Thyroid gland (tissue), 4 donors: ENCODE results near the gene IFNLR1. TPM values are rescaled to one million over a fixed set of nuclear protein-coding genes. Genes with fewer than 3 reads are reported as not detected.
A peak's percentile ranks its signal among the peaks of the same experiment; 100 is the strongest.

Experiments used
- DNase-seq, 2 donors: peaks; one replicate each; pipeline ENCODE4 v3.0.0-alpha.2; 2019
- H3K27ac ChIP-seq, 3 donors: fragments of 200-600 bp; sonication (generic); 1 replicate in 2 of 3; 2 replicates in 1 of 3; pipeline ENCODE4 v1.5.1; 2016 to 2019; ENCODE audit warnings: mild to moderate bottlenecking in 1 of 3, moderate library complexity in 1 of 3
- H3K27me3 ChIP-seq: fragments of 200-600 bp; sonication (generic); one replicate; pipeline ENCODE4 v1.5.1; 2019
- H3K36me3 ChIP-seq, 2 donors: fragments of 200-600 bp; sonication (generic); one replicate each; pipeline ENCODE4 v1.5.1; 2016 to 2019
- H3K4me1 ChIP-seq, 2 donors: fragments of 200-600 bp; sonication (generic); one replicate each; pipeline ENCODE4 v1.5.1; 2017 to 2019
- H3K4me3 ChIP-seq, 3 donors: fragments of 200-600 bp; sonication (generic); replicated peaks in 1 of 3; 1 replicate in 2 of 3; 2 replicates in 1 of 3; pipeline ENCODE4 v1.5.1; 2016; ENCODE audit warnings: mild to moderate bottlenecking in 1 of 3
- H3K9me3 ChIP-seq: fragments of 200-600 bp; sonication (generic); one replicate; pipeline ENCODE4 v1.5.1; 2017
- CTCF ChIP-seq, 6 experiments: fragments of 200-600 bp in 3 of 6; fragments of 450-650 bp in 3 of 6; sonication (generic) in 3 of 6; IDR thresholded peaks; one replicate each; pipeline ENCODE4 v1.5.1; 2016 to 2019; ENCODE audit warnings: antibody characterized with exemption in 6 of 6, mild to moderate bottlenecking in 2 of 6, inconsistent platforms in 1 of 6, moderate library complexity in 1 of 6
- POLR2A ChIP-seq, 2 donors: fragments of 450-650 bp; IDR thresholded peaks; one replicate each; pipeline ENCODE4 v1.6.1; 2017; ENCODE audit warnings: antibody characterized with exemption in 2 of 2, mild to moderate bottlenecking in 2 of 2, moderate library complexity in 1 of 2
- WGBS, 2 donors: methylation state at CpG; one replicate each; pipeline ENCODE4 v1.1.5; 2017; 5-methylcytosine and 5-hydroxymethylcytosine counted together
- intact Hi-C: fragments of 100-400 bp; cut with DNase I; formaldehyde crosslinking; loops from one replicate; pipeline ENCODE4 v1.15.1; 2023
- total RNA-seq, 4 donors: library from RNA; depleted of rRNA; stranded (reverse); fragments of >200 nt; gene quantifications; one replicate each; pipeline ENCODE4 v1.2.3, GENCODE V29; 2016

Gene IFNLR1
- total RNA-seq, 4 donors from 2014 or later = 4.7 to 9.3 (median 6.1) TPM

GRCh38 chr1:24182061-24182460 lies 5.0 kb downstream of the IFNLR1 start:
- H3K9me3 ChIP-seq = no peaks in the 10 kb centered on the region
- intact Hi-C loops = no loop called here
- no peaks in the 10 kb centered on the region for H3K27me3 ChIP-seq
- peak; percentile 54 to 68 for DNase-seq
- 27 to 41% methylated on average over 6 of the region's 6 CpGs for WGBS, 2 donors
- H3K4me3 ChIP-seq = no peak overlapping the region
- TF ChIP-seq CTCF (IDR thresholded peaks at IDR 0.05) = no peak
- TF ChIP-seq POLR2A (IDR thresholded peaks at IDR 0.05) = no peak
- H3K27ac ChIP-seq = peak overlapping the region; percentile 5 to 61 (median 15)
- H3K36me3 ChIP-seq = no peaks in the 10 kb centered on the region
- H3K4me1 ChIP-seq = peaks cover 23 to 36% of the 10 kb centered on the region in 2 donors

- TF ChIP-seq CTCF (IDR thresholded peaks at IDR 0.05) = no peak
- no peak for TF ChIP-seq POLR2A (IDR thresholded peaks at IDR 0.05)
- WGBS, 2 donors = 36 to 50% methylated on average over 5 of the region's 5 CpGs
- Histone ChIP-seq H3K27me3 (no peaks in the 10 kb centered on the region), H3K4me1 (peaks cover 23 to 36% of the 10 kb centered on the region in 2 donors), H3K4me3 (no peak overlapping the region), H3K27ac (peak overlapping the region; percentile 9 to 61 (median 15)), H3K9me3 (no peaks in the 10 kb centered on the region), H3K36me3 (no peaks in the 10 kb centered on the region)
- peak; percentile 84 to 92 for DNase-seq
- intact Hi-C loops = no loop called here
Measured at GRCh38 chr1:24181619-24182018, 5.5 kb downstream of the IFNLR1 start.

GRCh38 chr1:24180676-24181075 lies 6.4 kb downstream of the IFNLR1 start:
- 92 to 100% methylated on average over 2 to 4 of the region's 6 CpGs for WGBS, 2 donors
- TF ChIP-seq POLR2A (IDR thresholded peaks at IDR 0.05) (no peak), CTCF (IDR thresholded peaks at IDR 0.05) (no peak)

GRCh38 chr1:24179251-24179840 lies 7.7 kb downstream of the IFNLR1 start:
- peaks cover 19 to 29% of the 10 kb centered on the region in 2 donors for H3K4me1 ChIP-seq
- intact Hi-C loops = no loop called here
- WGBS, 2 donors = 86 to 87% methylated on average over 10 of the region's 10 CpGs
- TF ChIP-seq POLR2A (IDR thresholded peaks at IDR 0.05) = no peak
- no peak for TF ChIP-seq CTCF (IDR thresholded peaks at IDR 0.05)
- DNase-seq = no peak
- H3K27me3 ChIP-seq = no peaks in the 10 kb centered on the region
- H3K36me3 ChIP-seq = no peaks in the 10 kb centered on the region
- H3K4me3 ChIP-seq = no peak overlapping the region
- H3K27ac ChIP-seq = no peak overlapping the region
- no peaks in the 10 kb centered on the region for H3K9me3 ChIP-seq

More at GRCh38 chr1:24180676-24181075, 6.4 kb downstream of the IFNLR1 start:
- no peaks in the 10 kb centered on the region for H3K27me3 ChIP-seq
- intact Hi-C loops = no loop called here
- no peaks in the 10 kb centered on the region for H3K9me3 ChIP-seq
- peaks cover 19 to 31% of the 10 kb centered on the region in 2 donors for H3K4me1 ChIP-seq
- H3K36me3 ChIP-seq = no peaks in the 10 kb centered on the region
- peak overlapping the region in 1 of 3 donors; percentile 61 for H3K27ac ChIP-seq
- no peak for DNase-seq
- H3K4me3 ChIP-seq = no peak overlapping the region

GRCh38 chr1:24178407-24178806 lies 8.7 kb downstream of the IFNLR1 start:
- intact Hi-C loops = no loop called here
- no peak for DNase-seq
- no peak overlapping the region for H3K4me3 ChIP-seq
- H3K27ac ChIP-seq = no peak overlapping the region
- H3K27me3 ChIP-seq = no peaks in the 10 kb centered on the region
- peaks cover 19 to 29% of the 10 kb centered on the region in 2 donors for H3K4me1 ChIP-seq
- H3K9me3 ChIP-seq = no peaks in the 10 kb centered on the region
- no peaks in the 10 kb centered on the region for H3K36me3 ChIP-seq
- TF ChIP-seq CTCF (IDR thresholded peaks at IDR 0.05) = no peak
- no peak for TF ChIP-seq POLR2A (IDR thresholded peaks at IDR 0.05)
- 86 to 99% methylated on average over 3 of the region's 3 CpGs for WGBS, 2 donors
